HFFc6 (cell line): Measurements from ENCODE around the gene USP3. TPM values are rescaled to one million over a fixed set of nuclear protein-coding genes. Genes with fewer than 3 reads are reported as not detected.

Experiments used
- DNase-seq: peaks from one replicate; pipeline ENCODE4 v3.0.0-alpha.2; 2018
- H3K27ac Mint-ChIP-seq: 2 replicates; pipeline ENCODE4 v1.8.0; 2020; ENCODE audit warnings: mild to moderate bottlenecking, mixed read lengths
- H3K27me3 Mint-ChIP-seq: 2 replicates; pipeline ENCODE4 v1.8.0; 2021; ENCODE audit warnings: mild to moderate bottlenecking, moderate library complexity, mixed read lengths; ENCODE audit not compliant: insufficient read depth
- H3K36me3 Mint-ChIP-seq: 2 replicates; pipeline ENCODE4 v1.8.0; 2021; ENCODE audit warnings: low read depth, mixed read lengths
- H3K4me1 Mint-ChIP-seq: 2 replicates; pipeline ENCODE4 v1.8.0; 2020; ENCODE audit warnings: low read depth, mixed read lengths
- H3K4me3 Mint-ChIP-seq: 2 replicates; pipeline ENCODE4 v1.8.0; 2020; ENCODE audit warnings: mild to moderate bottlenecking, moderate library complexity, mixed read lengths
- H3K9me3 Mint-ChIP-seq: 2 replicates; pipeline ENCODE4 v1.8.0; 2020; ENCODE audit warnings: mild to moderate bottlenecking, mixed read lengths
- total RNA-seq, 6 experiments: library from RNA; stranded (reverse); fragmentation: NEBNext Ultra II Directional; extraction: Animal tissue kit (Norgen Biotek cat#: 25700); gene quantifications; 2 replicates in 1 of 6; 3 replicates in 5 of 6; pipeline ENCODE4 v1.2.3, GENCODE V29; 2021
- TF ChIP-seq, protein P1 (sequence below): fragments of 200-600 bp; sonication (generic); IDR thresholded peaks from 2 replicates; pipeline ENCODE4 v1.5.0; 2021; ENCODE audit warnings: antibody characterized with exemption, mild to moderate bottlenecking

USP3 gene
- total RNA-seq, 6 experiments from 2014 or later = 16.8 to 26.2 (median 23.1) TPM

DNA sequence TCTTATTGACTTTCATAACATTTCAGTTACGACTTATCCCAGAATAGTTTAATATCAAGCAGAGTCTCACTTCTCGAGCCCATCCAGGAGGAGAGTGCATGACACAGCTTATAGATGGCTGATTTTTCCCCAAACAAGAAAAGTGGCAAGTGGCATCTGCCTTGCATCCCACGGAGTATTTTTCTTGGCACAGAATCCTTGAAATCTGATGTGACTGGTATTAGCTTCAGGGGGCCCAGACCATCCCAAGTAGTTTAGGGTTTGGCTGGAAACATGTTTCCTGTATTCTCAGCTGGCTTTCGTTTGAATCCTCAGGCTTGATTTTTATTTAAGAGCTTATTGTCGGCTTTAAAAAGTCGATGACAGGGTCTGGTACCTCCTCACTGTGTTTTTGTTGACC is 72.0 kb downstream of the USP3 start:
- Mint-ChIP-seq H3K4me1 (peaks cover 18% of the 10 kb centered on the region), H3K36me3 (peaks cover 21% of the 10 kb centered on the region; the same call in 1 of the 2 replicates), H3K4me3 (no peak overlapping the region), H3K9me3 (no peaks in the 10 kb centered on the region), H3K27ac (no peak overlapping the region; the same call in 1 of the 2 replicates), H3K27me3 (no peaks in the 10 kb centered on the region)
- no peak for DNase-seq
- TF ChIP-seq, protein P1, sequence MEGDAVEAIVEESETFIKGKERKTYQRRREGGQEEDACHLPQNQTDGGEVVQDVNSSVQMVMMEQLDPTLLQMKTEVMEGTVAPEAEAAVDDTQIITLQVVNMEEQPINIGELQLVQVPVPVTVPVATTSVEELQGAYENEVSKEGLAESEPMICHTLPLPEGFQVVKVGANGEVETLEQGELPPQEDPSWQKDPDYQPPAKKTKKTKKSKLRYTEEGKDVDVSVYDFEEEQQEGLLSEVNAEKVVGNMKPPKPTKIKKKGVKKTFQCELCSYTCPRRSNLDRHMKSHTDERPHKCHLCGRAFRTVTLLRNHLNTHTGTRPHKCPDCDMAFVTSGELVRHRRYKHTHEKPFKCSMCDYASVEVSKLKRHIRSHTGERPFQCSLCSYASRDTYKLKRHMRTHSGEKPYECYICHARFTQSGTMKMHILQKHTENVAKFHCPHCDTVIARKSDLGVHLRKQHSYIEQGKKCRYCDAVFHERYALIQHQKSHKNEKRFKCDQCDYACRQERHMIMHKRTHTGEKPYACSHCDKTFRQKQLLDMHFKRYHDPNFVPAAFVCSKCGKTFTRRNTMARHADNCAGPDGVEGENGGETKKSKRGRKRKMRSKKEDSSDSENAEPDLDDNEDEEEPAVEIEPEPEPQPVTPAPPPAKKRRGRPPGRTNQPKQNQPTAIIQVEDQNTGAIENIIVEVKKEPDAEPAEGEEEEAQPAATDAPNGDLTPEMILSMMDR = no peak

DNA sequence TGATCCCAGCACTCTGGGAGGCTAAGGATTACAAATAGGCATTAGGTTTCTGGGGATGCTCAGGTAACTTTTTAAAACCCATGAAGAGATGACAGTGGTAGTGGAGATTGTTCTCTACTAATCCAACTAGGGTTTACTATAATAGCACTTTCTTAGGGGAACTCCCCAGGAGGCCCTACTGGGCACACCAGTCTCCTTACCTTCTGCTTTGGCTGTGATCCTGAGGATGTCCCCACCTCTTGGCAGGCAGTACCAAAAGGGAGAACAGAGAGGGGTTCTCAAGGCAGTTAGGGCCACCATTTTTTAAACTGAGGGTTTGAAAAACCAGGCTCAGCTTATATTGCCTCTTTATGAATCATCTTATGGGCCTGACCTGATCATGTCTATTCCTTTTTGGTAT is 77.8 kb downstream of the USP3 start:
- Mint-ChIP-seq H3K36me3 (peaks cover 31% of the 10 kb centered on the region), H3K4me1 (peaks cover 28% of the 10 kb centered on the region), H3K27ac (peak overlapping the region; percentile 87), H3K4me3 (no peak overlapping the region), H3K27me3 (no peaks in the 10 kb centered on the region; the same call in 1 of the 2 replicates), H3K9me3 (no peaks in the 10 kb centered on the region)
- TF ChIP-seq, protein P1 = no peak
- DNase-seq = no peak

DNA sequence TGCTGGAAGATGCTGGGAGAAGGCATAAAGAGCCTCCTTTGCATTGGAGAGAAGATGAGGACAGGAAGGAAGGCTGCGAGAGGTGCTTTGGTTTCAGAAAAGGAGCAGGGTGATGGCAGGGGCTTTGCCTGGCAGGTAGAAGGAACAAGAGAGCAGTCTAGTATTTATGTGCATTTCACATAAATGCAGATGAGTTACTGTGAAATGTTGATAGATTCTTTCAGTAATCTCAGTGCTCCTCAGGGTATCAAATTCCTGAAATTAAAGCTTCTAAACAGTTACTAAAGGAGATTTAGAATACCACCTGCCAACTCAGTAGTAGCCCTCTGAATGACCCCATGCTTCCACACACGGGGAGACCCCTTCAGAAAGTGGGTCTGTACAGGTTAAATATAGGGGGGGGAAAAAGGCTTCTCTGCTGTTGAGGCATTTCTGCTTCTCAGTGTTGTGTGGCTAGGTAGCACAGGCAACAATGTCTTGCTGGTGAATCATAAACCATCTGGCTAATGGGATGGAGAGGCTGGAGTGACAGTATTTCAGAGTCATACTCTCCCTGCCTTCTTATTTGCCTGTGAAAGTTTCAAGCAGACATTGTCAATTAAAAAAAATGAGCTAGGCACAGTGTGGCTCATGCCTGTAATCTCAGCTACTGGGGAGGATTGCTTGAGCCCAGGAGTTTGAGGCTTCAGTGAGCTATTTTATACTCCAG is 78.5 kb downstream of the USP3 start:
- TF ChIP-seq, protein P1 = no peak
- H3K4me1 Mint-ChIP-seq = peaks cover 35% of the 10 kb centered on the region
- peak overlapping the region; percentile 87 for H3K27ac Mint-ChIP-seq
- peak; percentile 93 for DNase-seq
- H3K27me3 Mint-ChIP-seq = no peaks in the 10 kb centered on the region; the same call in 1 of the 2 replicates
- H3K9me3 Mint-ChIP-seq = no peaks in the 10 kb centered on the region
- peaks cover 31% of the 10 kb centered on the region for H3K36me3 Mint-ChIP-seq
- H3K4me3 Mint-ChIP-seq = no peak overlapping the region

DNA sequence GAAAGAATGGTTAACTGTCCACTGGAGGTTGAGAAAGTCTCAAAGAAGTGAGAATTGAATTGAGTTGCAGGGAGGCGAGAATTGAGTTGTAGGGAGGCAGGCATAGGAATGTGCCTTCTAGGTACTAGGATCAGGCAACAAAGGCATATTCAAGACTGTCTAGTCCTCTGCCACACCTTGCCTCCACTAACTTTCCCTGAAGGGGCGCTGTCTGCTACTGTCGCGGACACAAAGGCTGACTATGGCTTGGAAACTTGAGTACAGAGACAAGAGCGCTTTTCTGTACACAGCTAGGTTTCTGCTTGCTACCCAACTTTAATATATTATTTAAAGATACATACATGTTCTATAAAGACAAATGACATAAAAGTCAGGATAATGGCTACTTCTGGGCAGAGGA is 82.4 kb downstream of the USP3 start:
- H3K27me3 Mint-ChIP-seq = no peaks in the 10 kb centered on the region
- TF ChIP-seq, protein P1 = no peak
- H3K27ac Mint-ChIP-seq = no peak overlapping the region
- peaks cover 37% of the 10 kb centered on the region for H3K4me1 Mint-ChIP-seq
- H3K36me3 Mint-ChIP-seq = peaks cover 53% of the 10 kb centered on the region
- H3K9me3 Mint-ChIP-seq = no peaks in the 10 kb centered on the region
- H3K4me3 Mint-ChIP-seq = no peak overlapping the region
- DNase-seq = no peak

DNA sequence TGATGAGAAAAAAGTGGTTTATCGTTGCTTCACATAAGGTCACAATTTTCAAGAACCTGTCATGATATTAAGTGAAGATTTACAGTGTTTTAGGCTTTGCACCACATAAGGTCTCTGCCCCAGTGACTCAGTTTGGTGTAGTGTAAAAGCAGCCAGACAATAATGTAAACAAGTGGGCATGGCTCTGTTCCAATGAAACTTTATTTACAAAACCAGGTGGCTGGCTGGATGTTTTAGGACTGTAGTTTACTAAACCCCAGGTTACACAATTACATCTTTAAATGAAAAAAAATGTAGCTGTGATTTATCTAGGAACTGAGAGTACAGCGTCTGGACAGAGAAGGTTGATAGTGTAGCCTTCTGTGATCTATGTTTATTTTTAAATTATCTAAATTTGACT is 83.1 kb downstream of the USP3 start:
- Mint-ChIP-seq H3K4me1 (peaks cover 33% of the 10 kb centered on the region), H3K27ac (no peak overlapping the region), H3K27me3 (no peaks in the 10 kb centered on the region), H3K4me3 (no peak overlapping the region), H3K36me3 (peaks cover 53% of the 10 kb centered on the region), H3K9me3 (no peaks in the 10 kb centered on the region)
- peak; percentile 33 for DNase-seq
- TF ChIP-seq, protein P1 = no peak
